A673 (cell line): ENCODE data around the gene DNAH2. TPM values are rescaled to one million over a fixed set of nuclear protein-coding genes. Genes with fewer than 3 reads are reported as not detected.

Experiments used
- BruUV-seq: library from RNA; stranded (reverse); fragments of 400-500 nt; replicated peaks from 2 replicates; lab custom pipeline; 2021; lab: Mats Ljungman, UMichigan
- CTCF ChIA-PET: fragments of 300-600 bp; sonication (Branson Sonifier 250); formaldehyde crosslinking; loops from one replicate; lab custom pipeline; 2022; ENCODE audit warnings: antibody characterized with exemption; lab: Charles Lee
- POLR2A ChIA-PET: fragments of 300-600 bp; sonication (Branson Sonifier 250); formaldehyde crosslinking; loops from one replicate; lab custom pipeline; 2022; ENCODE audit warnings: antibody characterized with exemption; ENCODE audit not compliant: low non-redundant PET; lab: Charles Lee
- DNase-seq: peaks from one replicate; pipeline ENCODE4 v3.0.0-alpha.2; 2015; ENCODE audit warnings: low spot score
- H3K27ac ChIP-seq: fragments of 200-600 bp; sonication (generic); 2 replicates; pipeline ENCODE4 v1.5.1; 2016; ENCODE audit warnings: mixed run types, low read depth, mild to moderate bottlenecking, mixed read lengths, antibody characterized with exemption, low read length; ENCODE audit not compliant: poor library complexity, severe bottlenecking
- H3K27me3 ChIP-seq: fragments of 200-600 bp; sonication (generic); replicated peaks from 2 replicates; pipeline ENCODE4 v1.6.1; 2017; ENCODE audit warnings: mixed run types, low read depth, mild to moderate bottlenecking, mixed read lengths, antibody characterized with exemption, low read length; ENCODE audit not compliant: insufficient read depth, poor library complexity
- H3K36me3 ChIP-seq: fragments of 200-600 bp; sonication (generic); 2 replicates; pipeline ENCODE4 v1.6.1; 2016; ENCODE audit warnings: mixed run types, mild to moderate bottlenecking, mixed read lengths, antibody characterized with exemption, low read length; ENCODE audit not compliant: insufficient read depth, poor library complexity, severe bottlenecking
- H3K4me1 ChIP-seq: fragments of 200-600 bp; sonication (generic); 2 replicates; pipeline ENCODE4 v1.6.1; 2017; ENCODE audit warnings: mixed run types, mild to moderate bottlenecking, mixed read lengths, antibody characterized with exemption, low read length; ENCODE audit not compliant: insufficient read depth, poor library complexity, severe bottlenecking
- H3K4me3 ChIP-seq: fragments of 200-600 bp; sonication (generic); 2 replicates; pipeline ENCODE4 v1.5.1; 2016; ENCODE audit warnings: low read depth, mixed run types, mild to moderate bottlenecking, mixed read lengths, low read length; ENCODE audit not compliant: poor library complexity, severe bottlenecking
- H3K9me3 ChIP-seq: fragments of 200-600 bp; sonication (generic); 2 replicates; pipeline ENCODE4 v1.6.1; 2016; ENCODE audit warnings: mixed run types, low read depth, mild to moderate bottlenecking, mixed read lengths, antibody characterized with exemption, low read length; ENCODE audit not compliant: poor library complexity, severe bottlenecking
- CTCF ChIP-seq: fragments of 300-800, 200-600 bp; sonication (generic); conservative IDR thresholded peaks from 2 replicates; pipeline ENCODE4 v1.5.1; 2017; ENCODE audit warnings: low read depth, mild to moderate bottlenecking, antibody characterized with exemption, low read length, moderate library complexity, mixed read lengths
- EZH2 ChIP-seq: fragments of 200-600 bp; sonication (generic); IDR thresholded peaks from 2 replicates; pipeline ENCODE4 v1.6.1; 2017; ENCODE audit warnings: borderline replicate concordance, low read depth, mild to moderate bottlenecking, mixed read lengths, antibody characterized with exemption, low read length; ENCODE audit not compliant: poor library complexity, severe bottlenecking
- intact Hi-C: fragments of 100-400 bp; cut with micrococcal nuclease; formaldehyde crosslinking; loops from one replicate; pipeline ENCODE4 v1.10.0; 2022; ENCODE audit not compliant: unreplicated experiment
- total RNA-seq: library from RNA; stranded (reverse); gene quantifications from 2 replicates; pipeline ENCODE4 v1.2.3, GENCODE V29; 2021

DNAH2 gene
- total RNA-seq, 1 experiment from 2014 or later = 0.15 TPM

GRCh38 chr17:7705269-7706255 is 12.0 kb upstream of the DNAH2 start:
- TF ChIP-seq CTCF = no peak
- TF ChIP-seq EZH2 = no peak
- POLR2A ChIA-PET = interaction anchor here (0.7 kb wide), 1 partner anchor 19 kb away, joined by 3 read pairs; no protein-coding TSS in a partner anchor
- H3K36me3 ChIP-seq = peaks cover 6% of the 10 kb centered on the region
- peaks cover 32% of the 10 kb centered on the region for H3K4me1 ChIP-seq
- BruUV-seq = no TSS peak
- no peaks in the 10 kb centered on the region for H3K9me3 ChIP-seq
- no peaks in the 10 kb centered on the region for H3K27me3 ChIP-seq
- CTCF ChIA-PET = interaction anchor here (0.6 to 1.3 kb wide), 3 partner anchors 11 to 17 kb away, joined by 3 to 4 read pairs (median 4); partner anchors contain the start of gene WRAP53
- no peak for DNase-seq
- intact Hi-C loops = no loop called here
- H3K4me3 ChIP-seq = peak overlapping the region; percentile 78
- peak overlapping the region; percentile 59 for H3K27ac ChIP-seq

DNA sequence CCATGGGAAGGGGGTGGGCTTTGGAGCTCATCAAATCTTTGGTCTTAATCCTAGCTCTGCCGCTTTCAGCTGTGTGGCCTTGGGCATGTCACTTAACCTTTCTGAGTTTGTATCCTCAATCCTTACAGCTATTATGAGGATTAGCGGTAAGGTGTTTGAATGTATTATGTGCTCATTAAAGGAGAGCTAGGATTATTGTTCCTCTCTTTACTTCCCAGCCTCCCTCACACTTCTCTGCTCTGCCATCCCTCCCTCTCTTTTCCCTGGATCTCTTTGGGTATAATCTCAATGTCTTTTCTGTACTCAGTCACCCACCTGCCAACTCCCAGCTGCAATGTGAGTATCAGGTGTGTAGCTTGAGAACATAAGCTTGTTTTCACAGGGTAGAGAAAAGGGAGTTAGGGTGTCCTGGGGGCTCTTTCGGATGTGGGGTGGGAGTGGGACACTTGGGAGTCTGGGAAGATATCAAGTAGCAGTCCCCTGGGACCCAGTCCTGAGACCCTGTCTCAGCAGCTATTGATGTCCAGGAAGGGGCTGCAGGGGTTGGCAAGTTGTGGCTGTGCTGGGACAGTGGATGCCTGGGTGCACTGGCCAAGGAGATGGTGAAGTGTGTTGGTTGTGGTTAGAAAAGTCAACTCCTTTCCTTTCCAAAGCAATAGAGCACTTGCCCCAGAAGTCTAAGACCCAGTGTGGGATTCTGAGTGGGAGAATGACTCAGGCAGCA is 10.8 kb upstream of the DNAH2 start:
- CTCF ChIA-PET = interaction anchor here (0.6 to 1.3 kb wide), 2 partner anchors 10 to 18 kb away, joined by 3 to 4 read pairs; partner anchors contain the start of gene WRAP53
- TF ChIP-seq EZH2 = no peak
- TF ChIP-seq CTCF = no peak
- no peak overlapping the region for H3K4me3 ChIP-seq
- no peak for DNase-seq
- H3K27me3 ChIP-seq = no peaks in the 10 kb centered on the region
- POLR2A ChIA-PET = interaction anchor here (0.5 kb wide), 1 partner anchor 10 kb away, joined by 3 read pairs; no protein-coding TSS in a partner anchor
- H3K9me3 ChIP-seq = no peaks in the 10 kb centered on the region
- no TSS peak for BruUV-seq
- peaks cover 3% of the 10 kb centered on the region for H3K36me3 ChIP-seq
- intact Hi-C loops = no loop called here
- H3K27ac ChIP-seq = no peak overlapping the region
- H3K4me1 ChIP-seq = peaks cover 32% of the 10 kb centered on the region

DNA sequence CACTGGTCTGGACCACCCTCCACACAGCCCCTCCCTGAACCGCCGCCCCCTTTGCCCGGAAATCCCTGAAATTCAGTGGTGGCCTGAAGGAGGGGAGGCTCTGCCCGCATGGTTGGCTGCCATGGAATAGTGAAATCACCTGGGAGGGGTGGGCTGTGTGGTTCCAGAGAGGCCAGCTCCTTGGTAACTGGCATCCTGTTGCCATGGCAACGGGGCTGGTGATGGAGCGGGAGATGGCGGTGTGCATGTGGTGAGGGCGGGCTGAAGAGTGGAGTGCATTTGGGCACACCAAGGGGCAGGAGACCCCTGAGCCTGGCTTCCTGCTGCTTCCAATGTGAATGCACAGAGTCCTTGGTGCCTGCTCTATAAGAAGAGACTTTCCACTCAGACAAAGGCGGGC is 10.1 kb upstream of the DNAH2 start:
- no peaks in the 10 kb centered on the region for H3K27me3 ChIP-seq
- intact Hi-C loops = no loop called here
- no peak for TF ChIP-seq EZH2
- TF ChIP-seq CTCF = no peak
- ChIA-PET CTCF (no interaction called here), POLR2A (no interaction called here)
- no peak for DNase-seq
- no TSS peak for BruUV-seq
- no peak overlapping the region for H3K27ac ChIP-seq
- H3K36me3 ChIP-seq = peaks cover 3% of the 10 kb centered on the region
- no peaks in the 10 kb centered on the region for H3K9me3 ChIP-seq
- peaks cover 32% of the 10 kb centered on the region for H3K4me1 ChIP-seq
- no peak overlapping the region for H3K4me3 ChIP-seq
